Glutamatergic neuron (in vitro differentiated cells): ENCODE results near the gene NUPR2. TPM values are rescaled to one million over a fixed set of nuclear protein-coding genes. Genes with fewer than 3 reads are reported as not detected.
A peak's percentile ranks its signal among the peaks of the same experiment; 100 is the strongest.
"Not testable (repeated sequence)": the region's sequence is repeated elsewhere in the genome, so short reads cannot be mapped to it uniquely, and the experiment has no call there.

Source experiments
- DNase-seq: peaks from one replicate; pipeline ENCODE4 v3.0.0; 2022
- H3K27ac Mint-ChIP-seq: one replicate; pipeline ENCODE4 v1.8.0; 2020; ENCODE audit warnings: mild to moderate bottlenecking, mixed read lengths, inconsistent platforms; ENCODE audit not compliant: unreplicated experiment
- H3K27me3 Mint-ChIP-seq: one replicate; pipeline ENCODE4 v1.8.0; 2020; ENCODE audit warnings: mild to moderate bottlenecking, moderate library complexity, mixed read lengths, inconsistent platforms; ENCODE audit not compliant: unreplicated experiment
- H3K36me3 Mint-ChIP-seq: one replicate; pipeline ENCODE4 v1.8.0; 2020; ENCODE audit warnings: mild to moderate bottlenecking, mixed read lengths, inconsistent platforms; ENCODE audit not compliant: unreplicated experiment
- H3K4me1 Mint-ChIP-seq: one replicate; pipeline ENCODE4 v1.8.0; 2020; ENCODE audit warnings: mild to moderate bottlenecking, low read depth, mixed read lengths, inconsistent platforms; ENCODE audit not compliant: unreplicated experiment
- H3K4me3 Mint-ChIP-seq: one replicate; pipeline ENCODE4 v1.8.0; 2020; ENCODE audit warnings: mild to moderate bottlenecking, mixed read lengths, inconsistent platforms; ENCODE audit not compliant: unreplicated experiment
- H3K9me3 Mint-ChIP-seq: one replicate; pipeline ENCODE4 v1.8.0; 2020; ENCODE audit warnings: mild to moderate bottlenecking, moderate library complexity, mixed read lengths, inconsistent platforms; ENCODE audit not compliant: unreplicated experiment
- total RNA-seq: library from RNA; stranded (reverse); fragmentation: NEBNext Ultra II Directional; extraction: Animal tissue kit (Norgen Biotek cat#: 25700); gene quantifications from one replicate; pipeline ENCODE4 v1.2.1, GENCODE V29; 2021; ENCODE audit not compliant: unreplicated experiment
- TF ChIP-seq, protein P1 (sequence below): fragments of 200-600 bp; sonication (generic); IDR thresholded peaks from one replicate; pipeline ENCODE4 v1.5.0; 2021; ENCODE audit not compliant: partially characterized antibody, unreplicated experiment

Gene NUPR2
- total RNA-seq, 1 donor from 2014 or later, result not detected

DNA sequence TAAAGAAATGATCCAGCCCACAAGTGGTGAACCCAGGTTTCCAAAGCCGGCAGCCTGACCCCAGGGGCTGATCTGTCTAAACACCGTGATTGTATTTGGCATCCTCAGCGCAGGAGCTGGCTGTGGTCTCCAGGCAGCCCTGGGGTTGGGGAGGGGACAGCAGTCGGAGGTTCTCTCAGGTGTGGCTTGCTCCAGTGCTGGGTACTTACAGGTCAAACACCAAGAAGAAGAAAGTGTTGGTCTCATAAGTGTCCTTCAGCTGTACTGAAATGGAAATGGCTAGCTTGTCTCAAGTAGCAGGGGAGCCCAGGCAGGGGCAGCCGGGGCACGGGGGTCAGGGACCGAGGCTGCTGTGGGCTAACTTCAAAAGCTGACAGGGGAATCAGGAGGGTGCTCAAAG, 29.5 kb downstream of the NUPR2 start:
- TF ChIP-seq, protein P1, sequence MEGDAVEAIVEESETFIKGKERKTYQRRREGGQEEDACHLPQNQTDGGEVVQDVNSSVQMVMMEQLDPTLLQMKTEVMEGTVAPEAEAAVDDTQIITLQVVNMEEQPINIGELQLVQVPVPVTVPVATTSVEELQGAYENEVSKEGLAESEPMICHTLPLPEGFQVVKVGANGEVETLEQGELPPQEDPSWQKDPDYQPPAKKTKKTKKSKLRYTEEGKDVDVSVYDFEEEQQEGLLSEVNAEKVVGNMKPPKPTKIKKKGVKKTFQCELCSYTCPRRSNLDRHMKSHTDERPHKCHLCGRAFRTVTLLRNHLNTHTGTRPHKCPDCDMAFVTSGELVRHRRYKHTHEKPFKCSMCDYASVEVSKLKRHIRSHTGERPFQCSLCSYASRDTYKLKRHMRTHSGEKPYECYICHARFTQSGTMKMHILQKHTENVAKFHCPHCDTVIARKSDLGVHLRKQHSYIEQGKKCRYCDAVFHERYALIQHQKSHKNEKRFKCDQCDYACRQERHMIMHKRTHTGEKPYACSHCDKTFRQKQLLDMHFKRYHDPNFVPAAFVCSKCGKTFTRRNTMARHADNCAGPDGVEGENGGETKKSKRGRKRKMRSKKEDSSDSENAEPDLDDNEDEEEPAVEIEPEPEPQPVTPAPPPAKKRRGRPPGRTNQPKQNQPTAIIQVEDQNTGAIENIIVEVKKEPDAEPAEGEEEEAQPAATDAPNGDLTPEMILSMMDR, result no peak
- Mint-ChIP-seq H3K27me3 (no peaks in the 10 kb centered on the region), H3K9me3 (peaks cover 4% of the 10 kb centered on the region), H3K4me3 (no peak overlapping the region), H3K36me3 (no peaks in the 10 kb centered on the region), H3K27ac (no peak overlapping the region), H3K4me1 (no peaks in the 10 kb centered on the region)
- no peak for DNase-seq

DNA sequence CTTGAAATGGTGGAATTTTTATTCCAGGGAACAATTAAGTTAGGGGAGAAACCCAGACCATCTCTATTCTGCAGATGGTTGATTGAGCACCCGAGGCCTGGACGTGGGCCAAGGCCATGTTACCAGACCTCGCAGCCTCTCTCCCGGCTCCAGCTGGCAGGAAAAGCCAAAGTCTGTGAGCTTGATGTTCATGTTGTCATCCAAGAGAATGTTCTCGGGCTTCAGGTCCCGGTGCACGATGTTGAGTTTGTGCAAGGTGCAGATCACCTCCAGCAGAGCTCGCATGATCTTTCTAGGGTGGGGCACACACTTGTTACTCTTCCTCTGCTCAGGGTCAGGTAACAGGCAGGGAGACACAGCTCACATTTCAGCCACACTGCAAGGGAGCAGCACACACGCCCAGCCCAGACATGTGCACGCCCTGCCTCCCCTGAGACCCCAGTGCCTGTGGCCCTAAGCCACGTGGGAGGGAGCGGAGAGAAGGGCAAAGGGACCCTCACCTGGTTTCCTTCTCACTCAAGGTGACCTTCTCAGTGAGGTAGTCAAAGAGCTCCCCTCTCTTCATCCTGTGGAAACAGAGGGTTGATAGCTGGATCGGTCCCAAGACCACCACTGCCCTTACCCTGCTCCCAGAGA, 32.9 kb downstream of the NUPR2 start:
- no peaks in the 10 kb centered on the region for H3K4me1 Mint-ChIP-seq
- H3K36me3 Mint-ChIP-seq, result no peaks in the 10 kb centered on the region
- H3K27ac Mint-ChIP-seq, result no peak overlapping the region
- H3K27me3 Mint-ChIP-seq, result peaks cover 3% of the 10 kb centered on the region
- no peak overlapping the region for H3K4me3 Mint-ChIP-seq
- TF ChIP-seq, protein P1, result no peak
- DNase-seq, result no peak
- H3K9me3 Mint-ChIP-seq, result peaks cover 2% of the 10 kb centered on the region

DNA sequence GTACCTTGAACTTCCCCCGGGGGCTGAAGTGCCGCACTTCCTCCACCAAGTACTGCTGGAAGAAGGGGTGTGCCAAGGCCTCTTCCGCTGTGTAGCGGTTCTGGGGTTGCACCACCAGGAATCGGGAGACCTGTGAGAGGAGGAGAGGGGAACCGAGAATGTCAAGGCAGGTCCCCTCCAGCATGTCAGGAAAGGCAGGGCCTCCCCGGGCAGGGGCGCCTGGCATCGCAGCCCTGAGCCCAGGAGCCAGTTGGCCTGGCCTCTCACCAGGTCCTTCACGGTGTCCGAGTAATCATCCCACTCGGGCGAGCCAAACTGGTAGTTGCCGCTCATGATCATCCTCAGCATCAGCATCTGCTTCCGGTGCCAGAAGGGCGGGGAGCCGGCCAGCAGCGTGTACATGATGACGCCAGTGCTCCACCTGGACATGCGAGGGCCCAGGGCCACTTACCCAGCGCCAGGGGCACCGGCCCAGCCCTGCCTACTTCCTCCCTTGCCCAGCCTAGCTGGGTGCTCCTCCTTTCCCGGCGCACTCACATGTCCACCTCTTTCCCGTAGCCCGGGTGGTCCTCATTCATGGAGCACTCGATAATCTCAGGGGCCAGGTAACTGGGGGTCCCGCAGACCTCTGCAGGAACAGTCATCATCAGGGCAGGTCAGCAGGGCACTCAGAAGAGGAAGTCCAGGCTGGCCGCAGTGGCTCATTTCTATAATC, 34.4 kb downstream of the NUPR2 start:
- no peak overlapping the region for H3K4me3 Mint-ChIP-seq
- H3K36me3 Mint-ChIP-seq, result no peaks in the 10 kb centered on the region
- H3K9me3 Mint-ChIP-seq, result peaks cover 2% of the 10 kb centered on the region
- H3K27me3 Mint-ChIP-seq, result peaks cover 3% of the 10 kb centered on the region
- TF ChIP-seq, protein P1, result no peak
- no peak for DNase-seq
- H3K4me1 Mint-ChIP-seq, result no peaks in the 10 kb centered on the region
- no peak overlapping the region for H3K27ac Mint-ChIP-seq

DNA sequence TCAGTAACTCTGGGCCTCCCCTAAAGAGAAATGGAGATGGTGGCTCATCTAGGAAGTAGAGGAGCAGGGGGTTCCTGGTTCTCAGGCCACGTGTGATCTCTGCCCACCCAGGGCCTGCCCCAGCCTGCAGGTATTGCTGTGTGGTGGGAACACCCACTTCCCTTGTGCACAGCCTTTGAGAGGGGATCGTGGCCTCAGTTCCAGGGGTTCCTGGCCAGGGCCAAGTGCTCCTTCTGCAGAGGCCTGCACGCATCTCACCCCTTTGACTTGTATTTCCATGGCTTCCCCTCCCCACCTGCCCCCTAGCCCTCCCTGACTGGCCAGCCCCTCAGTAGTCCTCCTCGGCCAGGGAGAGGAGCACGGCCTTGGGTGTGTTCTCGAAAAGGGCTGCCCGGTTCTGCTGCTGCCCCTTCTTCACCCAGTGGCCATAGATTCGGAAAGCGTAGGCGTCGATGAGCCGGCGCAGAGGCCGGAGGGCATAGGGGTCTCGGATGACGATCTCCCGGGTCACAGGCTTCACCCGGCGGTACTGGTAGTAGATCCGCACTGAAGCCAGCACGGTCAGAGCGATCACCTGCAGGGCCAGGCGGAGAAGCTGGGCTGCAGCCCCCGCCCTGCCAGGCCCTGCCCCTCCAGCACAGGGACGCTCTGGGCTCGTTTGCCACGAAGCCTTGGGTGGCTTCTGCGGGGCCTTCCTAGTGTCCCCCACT, 35.3 kb downstream of the NUPR2 start:
- not testable (repeated sequence) for H3K36me3 Mint-ChIP-seq, DNase-seq, H3K27me3 Mint-ChIP-seq, H3K4me3 Mint-ChIP-seq, H3K9me3 Mint-ChIP-seq, H3K27ac Mint-ChIP-seq, H3K4me1 Mint-ChIP-seq

DNA sequence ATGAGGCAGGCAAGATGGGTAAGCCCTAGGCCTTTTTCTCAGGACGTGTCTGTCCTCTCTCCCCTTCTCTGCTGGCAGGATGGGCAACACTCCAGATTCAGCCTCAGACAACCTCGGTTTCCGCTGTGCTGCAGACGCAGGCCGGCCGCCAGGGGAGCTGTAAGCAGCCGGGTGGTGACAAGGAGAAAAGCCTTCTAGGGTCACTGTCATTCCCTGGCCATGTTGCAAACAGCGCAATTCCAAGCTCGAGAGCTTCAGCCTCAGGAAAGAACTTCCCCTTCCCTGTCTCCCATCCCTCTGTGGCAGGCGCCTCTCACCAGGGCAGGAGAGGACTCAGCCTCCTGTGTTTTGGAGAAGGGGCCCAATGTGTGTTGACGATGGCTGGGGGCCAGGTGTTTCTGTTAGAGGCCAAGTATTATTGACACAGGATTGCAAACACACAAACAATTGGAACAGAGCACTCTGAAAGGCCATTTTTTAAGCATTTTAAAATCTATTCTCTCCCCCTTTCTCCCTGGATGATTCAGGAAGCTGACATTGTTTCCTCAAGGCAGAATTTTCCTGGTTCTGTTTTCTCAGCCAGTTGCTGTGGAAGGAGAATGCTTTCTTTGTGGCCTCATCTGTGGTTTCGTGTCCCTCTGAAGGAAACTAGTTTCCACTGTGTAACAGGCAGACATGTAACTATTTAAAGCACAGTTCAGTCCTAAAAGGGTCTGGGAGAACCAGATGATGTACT, 36.6 kb downstream of the NUPR2 start:
- no peaks in the 10 kb centered on the region for H3K4me1 Mint-ChIP-seq
- H3K9me3 Mint-ChIP-seq, result peaks cover 2% of the 10 kb centered on the region
- TF ChIP-seq, protein P1, result peak; percentile 21
- DNase-seq, result peak; percentile 32
- H3K27me3 Mint-ChIP-seq, result peaks cover 3% of the 10 kb centered on the region
- no peaks in the 10 kb centered on the region for H3K36me3 Mint-ChIP-seq
- no peak overlapping the region for H3K4me3 Mint-ChIP-seq
- no peak overlapping the region for H3K27ac Mint-ChIP-seq
